Fibroblast of lung (primary cell): ENCODE results near the gene STX8.

Source experiments
- CTCF ChIP-seq, 2 donors: IDR thresholded peaks in 1 of 2; conservative IDR thresholded peaks in 1 of 2; 1 replicate in 1 of 2; 2 replicates in 1 of 2; pipeline ENCODE4 v1.5.1; 2011 to 2012; ENCODE audit warnings: low read length in 2 of 2, control low read depth in 1 of 2, inconsistent platforms in 1 of 2, low read depth in 1 of 2, mild to moderate bottlenecking in 1 of 2
- EZH2 ChIP-seq: IDR thresholded peaks from 2 replicates; pipeline ENCODE4 v1.5.1; 2012; ENCODE audit warnings: low read length, control low read depth, mild to moderate bottlenecking; ENCODE audit errors: missing control alignments

GRCh38 chr17:9612006-9612405 lies 36.4 kb upstream of the STX8 start:
- TF ChIP-seq CTCF (conservative IDR thresholded peaks at IDR 0.05 in 1 of 2, IDR thresholded peaks at IDR 0.05 in 1 of 2; ENCODE audit: low read depth in 1 of 2, low read length in 2 of 2) (no peak), EZH2 (no peak)
